Adipocyte (in vitro differentiated cells): ENCODE data around the gene ABL1.

Experiments
- DNase-seq: peaks from one replicate; pipeline ENCODE4 v3.0.0-alpha.2; 2015; ENCODE audit warnings: low read depth
- H3K27me3 ChIP-seq: replicated peaks from 2 replicates; pipeline ENCODE4 v1.7.0; 2013; ENCODE audit warnings: mild to moderate bottlenecking, low read length, moderate library complexity; ENCODE audit not compliant: control insufficient read depth, insufficient read depth
- H3K36me3 ChIP-seq: 2 replicates; pipeline ENCODE4 v1.7.0; 2013; ENCODE audit warnings: low read length, mild to moderate bottlenecking, moderate library complexity; ENCODE audit not compliant: control insufficient read depth, insufficient read depth, severe bottlenecking
- H3K4me1 ChIP-seq: 2 replicates; pipeline ENCODE4 v1.7.0; 2013; ENCODE audit warnings: mild to moderate bottlenecking, low read length, moderate library complexity; ENCODE audit not compliant: control insufficient read depth, insufficient read depth
- H3K4me3 ChIP-seq: 2 replicates; pipeline ENCODE4 v1.7.0; 2013; ENCODE audit warnings: mild to moderate bottlenecking, low read length, moderate library complexity
- H3K9ac ChIP-seq: 2 replicates; pipeline ENCODE4 v1.7.0; 2013; ENCODE audit warnings: mild to moderate bottlenecking, low read length, moderate library complexity
- H3K9me3 ChIP-seq: 2 replicates; pipeline ENCODE4 v1.7.0; 2013; ENCODE audit warnings: mild to moderate bottlenecking, low read length, moderate library complexity; ENCODE audit not compliant: control insufficient read depth

The ABL1 gene

DNA sequence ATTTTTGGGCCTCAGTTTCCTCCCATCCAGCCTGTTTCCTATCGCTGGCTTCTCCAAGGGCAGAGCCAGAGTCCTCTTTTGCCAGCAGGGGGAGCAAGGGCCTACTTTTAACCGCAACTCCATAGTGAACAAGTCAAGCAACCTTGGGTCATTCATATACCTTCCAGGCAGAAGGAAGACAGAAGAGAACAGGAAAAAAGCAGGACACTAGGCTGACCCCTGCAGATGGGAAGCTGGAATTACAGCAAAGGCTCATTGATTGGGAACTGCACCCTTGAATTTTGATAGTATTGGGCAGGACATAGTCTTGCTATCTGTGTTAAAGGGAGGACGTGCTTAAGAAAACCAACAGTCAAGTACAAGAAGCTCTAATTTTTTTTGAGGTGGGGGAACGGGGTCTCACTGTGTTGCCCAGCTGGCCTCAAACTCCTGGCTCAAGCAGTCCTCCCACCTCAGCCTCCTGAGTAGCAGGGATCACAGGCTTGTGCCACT is 31.5 kb downstream of the ABL1 start:
- peaks cover 56% of the 10 kb centered on the region for H3K4me1 ChIP-seq
- no peaks in the 10 kb centered on the region for H3K27me3 ChIP-seq
- no peaks in the 10 kb centered on the region for H3K9me3 ChIP-seq
- H3K9ac ChIP-seq, result no peak overlapping the region
- H3K36me3 ChIP-seq, result peaks cover 48% of the 10 kb centered on the region
- DNase-seq, result peak; percentile 86
- no peak overlapping the region for H3K4me3 ChIP-seq

DNA sequence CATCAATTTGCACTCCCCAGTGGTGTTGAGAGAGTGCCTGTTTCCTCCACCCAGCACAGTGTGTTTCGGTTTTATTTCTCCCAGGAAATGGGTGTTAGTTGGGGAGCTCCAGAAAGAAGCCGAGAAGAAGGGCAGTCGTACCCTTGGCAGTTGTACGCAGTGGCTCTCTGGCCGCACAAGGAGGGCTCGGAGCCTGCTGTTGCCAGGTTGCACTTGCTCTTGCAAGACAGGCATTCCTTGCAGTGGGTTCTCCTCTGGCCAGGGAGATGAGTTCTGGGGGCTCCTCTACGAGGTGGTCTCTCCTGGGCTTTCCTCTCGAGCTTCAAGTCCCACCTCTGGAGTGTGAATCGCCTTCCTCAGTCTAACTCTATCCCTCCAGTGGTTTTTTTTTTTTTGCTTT is 32.5 kb downstream of the ABL1 start:
- Histone ChIP-seq H3K36me3 (peaks cover 54% of the 10 kb centered on the region), H3K9ac (peak overlapping the region; percentile 48), H3K9me3 (no peaks in the 10 kb centered on the region), H3K4me1 (peaks cover 48% of the 10 kb centered on the region), H3K4me3 (no peak overlapping the region), H3K27me3 (no peaks in the 10 kb centered on the region)
- DNase-seq, result no peak

DNA sequence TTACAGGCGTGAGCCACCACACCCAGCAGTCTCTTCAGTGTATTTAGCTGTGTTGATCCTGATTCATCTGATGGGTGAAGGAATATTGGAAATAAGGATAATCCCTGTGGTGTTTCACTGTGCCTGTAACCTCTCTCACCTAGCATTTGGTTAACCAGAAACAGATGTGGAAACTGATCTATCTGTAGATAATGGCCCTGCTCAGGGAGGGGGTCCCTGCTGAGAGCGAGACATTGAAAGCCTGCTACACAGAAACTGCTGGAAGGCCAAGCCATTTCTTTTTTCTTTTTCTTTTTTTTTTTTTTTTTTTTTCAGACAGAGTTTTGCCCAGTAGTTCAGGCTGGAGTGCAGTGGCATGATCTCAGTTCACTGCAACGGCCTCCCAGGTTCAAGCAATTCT is 33.2 kb downstream of the ABL1 start:
- DNase-seq, result peak; percentile 19
- peaks cover 53% of the 10 kb centered on the region for H3K36me3 ChIP-seq

DNA sequence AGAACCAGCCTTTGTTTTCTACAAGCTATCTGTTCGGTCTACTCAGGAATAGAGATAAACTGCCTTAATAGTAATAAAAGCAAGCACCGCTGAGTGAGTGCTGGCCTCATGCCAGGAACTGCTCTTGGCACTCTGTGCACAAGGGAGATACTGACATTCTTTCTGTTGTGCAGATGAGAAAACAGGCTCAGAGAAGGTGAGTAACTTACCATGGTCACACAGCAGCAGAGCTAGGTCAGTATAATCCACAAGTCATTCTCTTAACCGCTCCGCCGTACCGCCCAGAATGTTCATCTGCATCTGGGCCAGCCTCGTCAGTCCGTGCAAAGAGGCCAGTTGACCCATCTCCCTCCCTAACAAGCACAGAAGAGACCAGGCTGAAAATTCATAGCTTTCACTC is 34.2 kb downstream of the ABL1 start:
- Histone ChIP-seq H3K9me3 (no peaks in the 10 kb centered on the region), H3K27me3 (no peaks in the 10 kb centered on the region), H3K36me3 (peaks cover 53% of the 10 kb centered on the region), H3K4me3 (no peak overlapping the region), H3K9ac (no peak overlapping the region), H3K4me1 (peaks cover 46% of the 10 kb centered on the region)
- DNase-seq, result peak; percentile 28

More for the DNA sequence above, 33.2 kb downstream of the ABL1 start:
- no peak overlapping the region for H3K9ac ChIP-seq
- no peaks in the 10 kb centered on the region for H3K27me3 ChIP-seq
- H3K4me1 ChIP-seq, result peaks cover 50% of the 10 kb centered on the region
- H3K4me3 ChIP-seq, result no peak overlapping the region
- no peaks in the 10 kb centered on the region for H3K9me3 ChIP-seq

DNA sequence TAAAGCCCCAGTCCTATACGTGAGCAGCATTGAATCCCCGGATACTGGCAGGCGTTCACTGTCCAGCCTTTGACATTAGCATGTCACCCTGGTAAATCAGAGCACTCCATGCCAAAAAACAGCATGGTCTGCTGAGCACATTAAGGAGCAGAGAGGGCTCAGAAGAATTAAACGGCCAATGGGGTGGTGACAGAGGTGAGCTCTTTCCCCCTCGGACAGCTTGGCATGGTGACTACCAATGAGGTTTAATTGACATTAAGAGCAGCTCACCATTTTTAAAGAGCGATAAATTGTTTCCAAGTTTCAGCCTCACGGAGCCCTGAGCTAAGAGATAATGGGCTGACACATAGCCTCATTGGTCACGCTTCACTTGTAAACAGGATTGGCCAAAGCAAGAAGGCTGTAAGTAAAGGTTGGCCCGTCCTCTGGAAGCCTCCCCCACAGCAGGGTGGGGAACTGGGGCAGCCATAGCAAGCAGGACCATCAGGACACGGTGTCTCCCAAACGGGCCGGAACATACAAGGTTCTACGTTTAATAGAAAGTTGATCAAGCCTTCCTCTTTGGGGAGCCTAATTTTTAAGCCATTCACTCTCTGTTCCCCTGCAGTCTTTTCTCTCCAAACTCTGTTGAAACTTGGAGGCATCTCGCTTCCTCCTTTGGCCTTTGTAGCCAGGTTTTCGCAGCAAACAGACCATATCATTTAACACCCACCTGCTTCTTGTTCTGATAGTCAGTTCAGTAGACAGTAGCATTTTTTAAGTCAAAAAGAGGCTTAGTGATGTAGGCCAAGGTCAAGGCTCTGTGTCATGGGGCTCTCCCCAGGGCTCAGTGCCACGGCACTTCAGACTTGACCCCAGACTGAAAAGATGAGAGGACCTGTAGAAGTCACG is 35.7 kb downstream of the ABL1 start:
- Histone ChIP-seq H3K4me1 (peaks cover 46% of the 10 kb centered on the region), H3K9me3 (no peaks in the 10 kb centered on the region), H3K9ac (peak overlapping the region; percentile 25), H3K36me3 (peaks cover 52% of the 10 kb centered on the region), H3K4me3 (no peak overlapping the region), H3K27me3 (no peaks in the 10 kb centered on the region)
- DNase-seq, result peak; percentile 38

DNA sequence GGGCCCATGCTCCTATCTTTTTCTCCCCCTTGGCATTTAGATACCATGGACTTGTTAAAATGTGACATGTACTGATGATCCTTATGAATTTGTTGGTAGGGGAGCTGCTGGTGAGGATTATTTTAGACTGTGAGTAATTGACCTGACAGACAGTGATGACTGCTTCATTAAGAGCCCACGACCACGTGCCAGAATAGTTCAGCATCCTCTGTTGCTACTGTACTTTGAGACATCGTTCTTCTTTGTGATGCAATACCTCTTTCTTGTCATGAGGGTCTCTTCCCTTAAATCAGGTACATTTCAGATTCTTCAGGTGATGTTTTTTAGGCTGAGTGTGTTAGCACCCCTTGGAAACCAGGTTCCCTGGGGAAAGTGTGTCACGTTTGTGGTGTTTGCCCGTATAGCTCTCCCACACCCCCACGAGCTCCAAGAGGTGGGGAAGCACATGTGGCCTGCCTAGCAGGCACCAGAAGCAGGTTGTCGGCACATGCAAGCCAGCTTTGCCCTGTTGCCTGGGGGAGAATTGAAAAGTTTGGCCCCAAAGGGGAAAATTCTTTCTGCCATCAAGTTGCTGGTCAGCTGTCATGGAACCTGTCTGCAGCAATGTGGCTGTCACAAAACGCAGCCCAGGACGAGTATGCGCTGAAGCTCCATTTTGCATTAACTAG is 36.5 kb downstream of the ABL1 start:
- no peaks in the 10 kb centered on the region for H3K9me3 ChIP-seq
- no peak overlapping the region for H3K9ac ChIP-seq
- peaks cover 43% of the 10 kb centered on the region for H3K4me1 ChIP-seq
- no peaks in the 10 kb centered on the region for H3K27me3 ChIP-seq
- no peak overlapping the region for H3K4me3 ChIP-seq
- peaks cover 56% of the 10 kb centered on the region for H3K36me3 ChIP-seq
- DNase-seq, result no peak

DNA sequence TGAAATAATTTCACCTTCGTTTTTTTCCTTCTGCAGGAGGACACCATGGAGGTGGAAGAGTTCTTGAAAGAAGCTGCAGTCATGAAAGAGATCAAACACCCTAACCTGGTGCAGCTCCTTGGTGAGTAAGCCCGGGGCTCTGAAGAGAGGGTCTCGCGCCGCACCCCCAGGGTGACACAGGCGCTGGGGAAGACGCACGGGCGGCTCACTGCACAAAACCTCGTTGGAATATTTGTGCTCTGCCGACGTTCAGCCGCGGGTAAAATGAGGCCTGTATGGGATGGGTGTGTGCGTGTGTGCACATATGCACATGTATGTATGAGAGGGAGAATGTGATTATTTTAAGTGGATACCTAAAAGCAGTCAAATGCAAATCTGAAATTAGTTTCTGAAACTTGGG is 37.0 kb downstream of the ABL1 start:
- peaks cover 42% of the 10 kb centered on the region for H3K4me1 ChIP-seq
- H3K36me3 ChIP-seq, result peaks cover 59% of the 10 kb centered on the region
- DNase-seq, result no peak
- no peak overlapping the region for H3K9ac ChIP-seq
- H3K9me3 ChIP-seq, result no peaks in the 10 kb centered on the region
- no peaks in the 10 kb centered on the region for H3K27me3 ChIP-seq
- H3K4me3 ChIP-seq, result no peak overlapping the region

DNA sequence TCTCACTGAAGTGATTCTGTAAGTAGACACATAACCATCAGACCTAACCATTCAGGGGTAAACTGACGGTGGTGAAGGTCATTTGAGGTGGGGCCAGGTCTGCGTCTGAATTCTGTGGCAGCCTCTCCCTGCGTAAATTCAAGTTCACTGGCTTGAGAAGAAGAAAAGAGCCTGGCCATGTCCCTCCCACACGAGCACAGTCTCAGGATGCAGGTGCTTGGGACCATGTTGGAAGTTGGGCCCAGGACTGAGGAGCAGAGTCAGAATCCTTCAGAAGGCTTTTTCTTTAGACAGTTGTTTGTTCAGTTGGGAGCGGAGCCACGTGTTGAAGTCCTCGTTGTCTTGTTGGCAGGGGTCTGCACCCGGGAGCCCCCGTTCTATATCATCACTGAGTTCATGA is 37.5 kb downstream of the ABL1 start:
- H3K27me3 ChIP-seq, result no peaks in the 10 kb centered on the region
- no peak overlapping the region for H3K9ac ChIP-seq
- no peaks in the 10 kb centered on the region for H3K9me3 ChIP-seq
- H3K36me3 ChIP-seq, result peaks cover 64% of the 10 kb centered on the region
- DNase-seq, result no peak
- H3K4me3 ChIP-seq, result no peak overlapping the region
- peaks cover 42% of the 10 kb centered on the region for H3K4me1 ChIP-seq

DNA sequence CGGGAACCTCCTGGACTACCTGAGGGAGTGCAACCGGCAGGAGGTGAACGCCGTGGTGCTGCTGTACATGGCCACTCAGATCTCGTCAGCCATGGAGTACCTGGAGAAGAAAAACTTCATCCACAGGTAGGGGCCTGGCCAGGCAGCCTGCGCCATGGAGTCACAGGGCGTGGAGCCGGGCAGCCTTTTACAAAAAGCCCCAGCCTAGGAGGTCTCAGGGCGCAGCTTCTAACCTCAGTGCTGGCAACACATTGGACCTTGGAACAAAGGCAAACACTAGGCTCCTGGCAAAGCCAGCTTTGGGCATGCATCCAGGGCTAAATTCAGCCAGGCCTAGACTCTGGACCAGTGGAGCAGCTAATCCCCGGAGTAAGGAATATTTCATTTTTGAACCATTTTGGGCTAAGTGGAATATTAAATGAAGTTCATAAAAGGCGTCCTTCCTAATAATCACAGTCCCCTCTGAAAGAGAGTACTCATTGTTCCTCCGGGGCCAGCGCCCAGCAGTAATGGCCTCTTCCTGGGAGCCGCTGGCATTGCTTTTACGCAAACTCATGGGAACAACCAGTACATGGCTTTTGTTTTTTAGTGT is 38.0 kb downstream of the ABL1 start:
- peak overlapping the region; percentile 17 for H3K9ac ChIP-seq
- no peaks in the 10 kb centered on the region for H3K27me3 ChIP-seq
- H3K4me3 ChIP-seq, result no peak overlapping the region
- H3K9me3 ChIP-seq, result no peaks in the 10 kb centered on the region
- DNase-seq, result no peak
- H3K4me1 ChIP-seq, result peaks cover 40% of the 10 kb centered on the region
- H3K36me3 ChIP-seq, result peaks cover 64% of the 10 kb centered on the region

DNA sequence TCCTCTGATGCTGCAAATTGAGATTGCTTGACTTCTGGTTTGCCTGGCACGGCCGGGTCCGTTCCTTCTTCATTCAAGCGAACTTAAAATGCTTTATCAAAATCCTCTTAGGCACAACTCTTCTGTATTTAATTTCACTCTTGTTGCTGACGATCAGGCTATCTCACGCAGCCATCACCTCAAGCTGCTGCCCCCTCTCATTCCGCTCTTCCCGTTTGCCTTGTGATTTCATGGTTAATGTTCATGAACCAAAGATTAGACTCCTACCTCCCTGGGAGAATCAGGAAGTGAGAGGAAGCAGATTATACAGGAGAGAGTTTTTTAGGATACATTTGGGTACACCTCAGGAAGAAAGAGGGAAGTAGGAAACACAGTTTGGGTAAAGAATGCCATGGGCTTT is 38.9 kb downstream of the ABL1 start:
- Histone ChIP-seq H3K9me3 (no peaks in the 10 kb centered on the region), H3K9ac (no peak overlapping the region), H3K36me3 (peaks cover 73% of the 10 kb centered on the region), H3K27me3 (no peaks in the 10 kb centered on the region), H3K4me3 (no peak overlapping the region), H3K4me1 (peaks cover 40% of the 10 kb centered on the region)
- no peak for DNase-seq

DNA sequence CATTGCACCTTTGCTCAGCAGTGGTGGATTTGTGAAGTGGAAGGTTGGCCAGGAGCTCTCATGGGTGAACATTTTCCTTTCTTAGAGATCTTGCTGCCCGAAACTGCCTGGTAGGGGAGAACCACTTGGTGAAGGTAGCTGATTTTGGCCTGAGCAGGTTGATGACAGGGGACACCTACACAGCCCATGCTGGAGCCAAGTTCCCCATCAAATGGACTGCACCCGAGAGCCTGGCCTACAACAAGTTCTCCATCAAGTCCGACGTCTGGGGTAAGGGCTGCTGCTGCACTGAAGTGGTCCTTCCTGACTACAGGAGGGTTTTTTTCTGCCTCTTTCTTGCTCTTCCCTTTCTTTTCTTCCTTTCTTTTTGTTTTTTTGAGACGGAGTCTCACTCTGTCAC is 39.7 kb downstream of the ABL1 start:
- Histone ChIP-seq H3K4me3 (no peak overlapping the region), H3K27me3 (no peaks in the 10 kb centered on the region), H3K4me1 (peaks cover 33% of the 10 kb centered on the region), H3K9me3 (no peaks in the 10 kb centered on the region), H3K9ac (no peak overlapping the region), H3K36me3 (peaks cover 81% of the 10 kb centered on the region)
- no peak for DNase-seq
